Endothelial cell of umbilical vein (primary cell): ENCODE data around the gene TP53AIP1. TPM values are rescaled to one million over a fixed set of nuclear protein-coding genes. Genes with fewer than 3 reads are reported as not detected.

Source experiments
- BruUV-seq: library from RNA; stranded (reverse); fragments of 400-500 nt; replicated peaks from 2 replicates; lab custom pipeline; 2021; lab: Mats Ljungman, UMichigan
- CTCF ChIA-PET: fragments of 300-600, 350-600 bp; sonication (Branson Sonifier 250); formaldehyde crosslinking; loops from one replicate; lab custom pipeline; 2021; ENCODE audit warnings: antibody characterized with exemption, inconsistent platforms; lab: Charles Lee
- POLR2A ChIA-PET: fragments of 300-600, 350-600 bp; sonication (Branson Sonifier 250); formaldehyde crosslinking; loops from one replicate; lab custom pipeline; 2021; ENCODE audit warnings: antibody characterized with exemption, inconsistent platforms; lab: Charles Lee
- DNase-seq: peaks from one replicate; pipeline ENCODE4 v3.0.0-alpha.2; 2011; ENCODE audit warnings: low read depth, low spot score
- FAIRE-seq: peaks from 2 replicates; lab custom pipeline; 2011; peaks lifted over from hg19 to GRCh38; lab: Jason Lieb, UNC
- H2AFZ ChIP-seq: 2 replicates; pipeline ENCODE4 v1.6.0; 2012; ENCODE audit warnings: low read depth, low read length, control low read depth, inconsistent platforms
- H3K27ac ChIP-seq: 2 replicates; pipeline ENCODE4 v1.5.1; 2011; ENCODE audit warnings: low read depth, mild to moderate bottlenecking, control low read depth, low read length, moderate library complexity; ENCODE audit not compliant: insufficient read depth
- H3K27me3 ChIP-seq, 2 experiments: 2 replicates each; pipeline versions ENCODE4 v1.6.0 to v1.6.1; 2011; ENCODE audit warnings: low read length in 2 of 2, mixed read lengths in 1 of 2; ENCODE audit not compliant: control insufficient read depth in 2 of 2, insufficient read depth in 2 of 2
- H3K36me3 ChIP-seq, 2 experiments: 2 replicates in 1 of 2; 3 replicates in 1 of 2; pipeline ENCODE4 v1.5.1; 2011; ENCODE audit warnings: low read length in 2 of 2, mild to moderate bottlenecking in 1 of 2, moderate library complexity in 1 of 2; ENCODE audit not compliant: control insufficient read depth in 2 of 2, insufficient read depth in 2 of 2; ENCODE audit errors: extremely low read depth in 1 of 2
- H3K4me1 ChIP-seq: 3 replicates; pipeline ENCODE4 v1.5.1; 2011; ENCODE audit warnings: mild to moderate bottlenecking, low read length; ENCODE audit not compliant: control insufficient read depth, insufficient read depth; ENCODE audit errors: extremely low read depth
- H3K4me2 ChIP-seq: 2 replicates; pipeline ENCODE4 v1.6.1; 2011; ENCODE audit warnings: low read length, control low read depth, mixed read lengths; ENCODE audit not compliant: insufficient read depth
- H3K4me3 ChIP-seq, 3 experiments: fragments of 200-600 bp in 1 of 3; sonication (generic), shearing (Covaris generic) in 1 of 3; replicated peaks in 1 of 3; 2 replicates each; pipeline ENCODE4 v1.5.1; 2011 to 2016; ENCODE audit warnings: control low read depth in 3 of 3, low read length in 3 of 3, mild to moderate bottlenecking in 2 of 3, inconsistent platforms in 1 of 3, low read depth in 1 of 3, moderate library complexity in 1 of 3; ENCODE audit not compliant: insufficient read depth in 1 of 3
- H3K79me2 ChIP-seq: 2 replicates; pipeline ENCODE4 v1.6.0; 2012; ENCODE audit warnings: low read length, inconsistent platforms; ENCODE audit not compliant: control insufficient read depth, insufficient read depth
- H3K9ac ChIP-seq: replicated peaks from 2 replicates; pipeline ENCODE3; 2011; ENCODE audit warnings: low read length, control low read depth; ENCODE audit not compliant: insufficient read depth; ENCODE audit errors: extremely low read depth
- H3K9me1 ChIP-seq: replicated peaks from 3 replicates; pipeline ENCODE4 v1.6.0; 2011; ENCODE audit warnings: mild to moderate bottlenecking, low read length; ENCODE audit not compliant: control insufficient read depth, insufficient read depth; ENCODE audit errors: extremely low read depth
- H3K9me3 ChIP-seq: replicated peaks from 2 replicates; pipeline ENCODE4 v1.5.1; 2012; ENCODE audit warnings: low read length, inconsistent platforms; ENCODE audit not compliant: control insufficient read depth, insufficient read depth
- H4K20me1 ChIP-seq: replicated peaks from 2 replicates; pipeline ENCODE3; 2011; ENCODE audit warnings: mild to moderate bottlenecking, low read length; ENCODE audit not compliant: control insufficient read depth, insufficient read depth; ENCODE audit errors: extremely low read depth
- CTCF ChIP-seq, 2 donors: IDR thresholded peaks; 1 replicate in 1 of 2; 2 replicates in 1 of 2; pipeline ENCODE4 v1.5.1; 2011; ENCODE audit warnings: low read length in 2 of 2, mild to moderate bottlenecking in 2 of 2, moderate library complexity in 2 of 2, control low read depth in 1 of 2, inconsistent platforms in 1 of 2, low read depth in 1 of 2; ENCODE audit not compliant: insufficient read depth in 1 of 2; ENCODE audit errors: extremely low read depth in 1 of 2
- EZH2 ChIP-seq: IDR thresholded peaks from 2 replicates; pipeline ENCODE4 v1.6.1; 2012; ENCODE audit warnings: borderline replicate concordance, low read depth, mild to moderate bottlenecking, moderate library complexity, low read length, inconsistent platforms; ENCODE audit not compliant: severe bottlenecking
- FOS ChIP-seq: IDR thresholded peaks from 2 replicates; pipeline ENCODE4 v1.6.1; 2011; ENCODE audit warnings: mild to moderate bottlenecking, low read length, moderate library complexity, borderline replicate concordance; ENCODE audit not compliant: insufficient read depth
- POLR2AphosphoS5 ChIP-seq: IDR thresholded peaks from 2 replicates; pipeline ENCODE4 v1.6.1; 2012; ENCODE audit warnings: low read depth, mild to moderate bottlenecking, control low read depth, low read length, moderate library complexity; ENCODE audit not compliant: insufficient read depth
- dilution Hi-C: fragments of 300-500 bp; cut with MboI; formaldehyde crosslinking; loops from one replicate; pipeline ENCODE4 v1.15.0; 2019; ENCODE audit warnings: low sequenced_read_pairs; ENCODE audit not compliant: extremely low pct_ligation_motif_present
- intact Hi-C: fragments of 100-400 bp; cut with micrococcal nuclease; formaldehyde crosslinking; loops from one replicate; pipeline ENCODE4 v1.10.0; 2022
- polyA plus RNA-seq, 4 experiments: library from polyadenylated mRNA; depleted of rRNA in 3 of 4; stranded (reverse) in 3 of 4; unstranded in 1 of 4; fragments of >200 nt; gene quantifications; 2 replicates each; pipeline versions ENCODE4 v1.2.1 to v1.2.3, GENCODE V29; 2011 to 2012; ENCODE audit warnings: missing spikeins in 1 of 4
- total RNA-seq: library from RNA; stranded (reverse); gene quantifications from 2 replicates; pipeline ENCODE4 v1.2.3, GENCODE V29; 2021

TP53AIP1 gene
- total and polyA plus RNA-seq, 2 donors (not counting 3 experiments of a cell fraction or from before 2014, with no cell fraction given): not detected

DNA sequence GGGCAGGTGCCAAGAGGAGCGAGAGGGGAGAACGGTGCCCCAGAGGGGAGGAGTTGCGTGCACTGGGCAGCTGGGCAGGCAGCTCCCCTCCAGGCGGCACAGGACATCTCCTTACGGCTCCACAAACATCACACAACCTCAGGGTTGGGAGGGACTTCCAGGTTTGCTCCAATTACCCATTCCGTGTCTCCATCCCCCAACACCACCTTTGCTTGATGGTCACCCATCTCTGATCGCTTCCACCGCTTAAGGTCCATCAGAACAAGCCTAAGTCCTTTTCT, 14.5 kb upstream of the TP53AIP1 start:
- FAIRE-seq: no peak
- Histone ChIP-seq H4K20me1 (no peaks in the 10 kb centered on the region), H3K27me3 (peaks cover 8 to 22% of the 10 kb centered on the region in 2 experiments), H3K4me3 (no peak overlapping the region), H3K9me3 (no peaks in the 10 kb centered on the region), H3K9ac (no peak overlapping the region), H3K79me2 (no peaks in the 10 kb centered on the region), H2AFZ (no peak overlapping the region), H3K36me3 (no peaks in the 10 kb centered on the region), H3K4me2 (no peak overlapping the region), H3K4me1 (no peaks in the 10 kb centered on the region), H3K9me1 (no peaks in the 10 kb centered on the region), H3K27ac (no peak overlapping the region)
- dilution Hi-C loops (no loop called here), intact Hi-C loops (loop anchor here (5.0 to 10.0 kb wide), 4 partner anchors 160 to 795 kb away; no protein-coding TSS in a partner anchor)
- no peak for TF ChIP-seq EZH2
- TF ChIP-seq FOS: no peak
- DNase-seq: no peak
- ChIA-PET CTCF (interaction anchor here (0.7 to 17.4 kb wide), 24 partner anchors 8 to 925 kb away, joined by 3 to 951 read pairs (median 10); partner anchors contain the start of gene KCNJ5), POLR2A (interaction anchor here (0.8 to 1.7 kb wide), 2 partner anchors 49 to 72 kb away, joined by 4 to 5 read pairs; no protein-coding TSS in a partner anchor)
- BruUV-seq: no TSS peak

DNA sequence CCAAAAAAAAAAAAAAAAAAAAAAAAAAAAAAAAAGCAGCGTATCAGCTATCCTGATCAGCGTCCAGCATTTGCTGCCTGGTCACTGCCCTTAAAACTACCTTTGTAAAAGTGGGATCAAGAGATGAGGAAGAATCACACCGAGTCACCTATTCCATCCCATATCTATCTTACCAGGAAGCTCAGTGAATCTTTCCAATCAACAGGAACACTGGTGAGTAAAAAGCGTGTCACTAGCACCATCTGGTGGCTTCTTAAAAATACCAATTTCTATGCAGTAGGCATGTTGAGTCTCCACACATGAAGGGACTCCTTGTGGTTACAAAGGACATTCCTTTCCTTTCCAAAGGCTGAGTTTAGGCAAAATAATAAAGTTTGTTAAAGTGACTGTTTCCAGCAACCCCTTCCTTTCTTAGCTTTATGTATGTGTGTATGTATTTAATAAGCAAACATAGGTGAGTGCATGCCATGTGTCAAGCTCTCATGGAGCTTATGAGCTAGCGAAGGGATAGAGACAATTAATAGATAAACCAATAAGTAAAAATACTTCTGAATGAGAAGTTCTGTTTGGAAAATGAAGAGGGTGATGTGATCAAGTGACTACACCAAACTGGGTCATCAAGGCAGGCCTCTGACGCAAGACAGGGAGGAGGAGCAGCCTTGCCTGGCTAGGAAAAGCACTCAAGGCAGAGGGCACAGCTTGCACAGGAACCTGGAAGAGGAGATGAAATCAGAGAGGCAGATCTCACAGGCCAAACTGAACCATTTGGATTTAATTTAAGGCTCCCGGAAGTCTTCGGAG, 13.9 kb upstream of the TP53AIP1 start:
- dilution Hi-C loops: no loop called here
- DNase-seq (peak; percentile 77), FAIRE-seq (peak; percentile 87)
- Histone ChIP-seq H3K36me3 (no peaks in the 10 kb centered on the region), H2AFZ (no peak overlapping the region), H3K9ac (no peak overlapping the region), H3K9me1 (no peaks in the 10 kb centered on the region), H4K20me1 (no peaks in the 10 kb centered on the region), H3K4me1 (no peaks in the 10 kb centered on the region), H3K4me2 (no peak overlapping the region), H3K4me3 (no peak overlapping the region), H3K9me3 (no peaks in the 10 kb centered on the region), H3K27ac (no peak overlapping the region), H3K79me2 (no peaks in the 10 kb centered on the region), H3K27me3 (peaks cover 10 to 23% of the 10 kb centered on the region in 2 experiments)
- ChIA-PET CTCF (interaction anchor here (0.6 to 17.4 kb wide), 49 partner anchors 8 to 925 kb away, joined by 3 to 951 read pairs (median 5); partner anchors contain the start of gene KCNJ5), POLR2A (interaction anchor here (0.8 to 1.7 kb wide), 2 partner anchors 48 to 71 kb away, joined by 4 to 5 read pairs; no protein-coding TSS in a partner anchor)
- no TSS peak for BruUV-seq
- TF ChIP-seq CTCF (IDR thresholded peaks at IDR 0.05; ENCODE audit: extremely low read depth in 1 of 2, insufficient read depth in 1 of 2, low read depth in 1 of 2, low read length in 2 of 2) (peak; percentile 55 to 61), POLR2AphosphoS5 (no peak)
- intact Hi-C loops: loop anchor here (1.0 to 10.0 kb wide), 7 partner anchors 72 to 925 kb away; no protein-coding TSS in a partner anchor
